HG02623 (cell line): ENCODE data around the gene EGR1.

Experiments
- ATAC-seq: cut with Tn5 transposase; IDR thresholded peaks from one replicate; pipeline ENCODE4 v1.9.1; 2021; ENCODE audit warnings: moderate library complexity; ENCODE audit not compliant: unreplicated experiment

Gene EGR1

GRCh38 chr5:138465261-138466124 is at the start of gene EGR1:
Gene EGR1, plus strand, starts transcription at chr5:138465479. Its CDS starts 283 bp downstream, at chr5:138465762.
- ATAC-seq: peak; percentile 51

- ATAC-seq: no peak
Measured at GRCh38 chr5:138418444-138418843, 46.8 kb upstream of the EGR1 start.

- no peak for ATAC-seq
Measured at GRCh38 chr5:138425079-138425478, 40.2 kb upstream of the EGR1 start.

GRCh38 chr5:138435943-138436342 is 29.3 kb upstream of the EGR1 start:
- no peak for ATAC-seq

- ATAC-seq: no peak
Measured at GRCh38 chr5:138438003-138438723, 27.1 kb upstream of the EGR1 start.

- no peak for ATAC-seq
Measured at GRCh38 chr5:138438724-138439476, 26.4 kb upstream of the EGR1 start, which contains the start of gene REEP2. Gene REEP2, plus strand, starts transcription at chr5:138439057. Its CDS starts 152 bp downstream, at chr5:138439209.

- ATAC-seq: no peak
Measured at GRCh38 chr5:138439477-138440158, 25.7 kb upstream of the EGR1 start.

GRCh38 chr5:138440159-138441073 is 24.9 kb upstream of the EGR1 start:
- ATAC-seq: no peak

GRCh38 chr5:138441221-138441620 is 24.1 kb upstream of the EGR1 start:
- no peak for ATAC-seq

GRCh38 chr5:138444078-138444773 is 21.1 kb upstream of the EGR1 start:
- no peak for ATAC-seq

- ATAC-seq: no peak
Measured at GRCh38 chr5:138444774-138445546, 20.3 kb upstream of the EGR1 start.

GRCh38 chr5:138445547-138446271 is 19.6 kb upstream of the EGR1 start:
- no peak for ATAC-seq

- no peak for ATAC-seq
Measured at GRCh38 chr5:138448070-138448469, 17.2 kb upstream of the EGR1 start.

- ATAC-seq: no peak
Measured at GRCh38 chr5:138448481-138449398, 16.5 kb upstream of the EGR1 start.

GRCh38 chr5:138449501-138450239 is 15.6 kb upstream of the EGR1 start:
- ATAC-seq: no peak

GRCh38 chr5:138450971-138451370 is 14.3 kb upstream of the EGR1 start:
- ATAC-seq: no peak
